GM12865 (cell line): ENCODE data around the gene DNMT3B.

ENCODE experiments used
- DNase-seq: peaks from one replicate; pipeline ENCODE4 v3.0.0; 2010; ENCODE audit warnings: low read depth
- H3K4me3 ChIP-seq: 2 replicates; pipeline ENCODE4 v1.5.1; 2011; ENCODE audit warnings: mild to moderate bottlenecking, low read depth, low read length, control low read depth
- TF ChIP-seq, protein P1 (sequence below): IDR thresholded peaks from 2 replicates; pipeline ENCODE4 v1.5.1; 2011; ENCODE audit warnings: low read length, control low read depth, low read depth, inconsistent platforms; ENCODE audit not compliant: insufficient read depth; ENCODE audit errors: missing control alignments

Gene DNMT3B

DNA sequence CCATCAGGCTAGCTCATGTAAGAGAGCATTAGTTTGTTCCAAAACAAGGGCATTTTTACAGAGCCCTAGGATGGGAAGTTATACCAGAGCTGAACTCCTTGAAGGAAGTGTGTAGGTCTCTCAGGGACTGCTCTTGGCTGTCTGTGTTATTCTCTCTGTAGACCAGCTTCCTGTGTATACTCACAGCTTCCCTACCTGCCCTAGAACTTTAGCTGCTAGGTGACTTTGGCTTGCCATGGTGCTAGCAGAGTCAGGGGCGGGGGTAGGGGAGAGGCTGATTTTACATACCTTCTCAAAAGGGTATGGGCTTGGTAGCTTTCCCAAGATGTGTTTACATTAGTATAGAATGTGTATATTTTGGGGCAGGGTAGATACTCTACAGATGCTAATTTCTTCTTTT is 75.0 kb downstream of the DNMT3B start:
- TF ChIP-seq, protein P1, sequence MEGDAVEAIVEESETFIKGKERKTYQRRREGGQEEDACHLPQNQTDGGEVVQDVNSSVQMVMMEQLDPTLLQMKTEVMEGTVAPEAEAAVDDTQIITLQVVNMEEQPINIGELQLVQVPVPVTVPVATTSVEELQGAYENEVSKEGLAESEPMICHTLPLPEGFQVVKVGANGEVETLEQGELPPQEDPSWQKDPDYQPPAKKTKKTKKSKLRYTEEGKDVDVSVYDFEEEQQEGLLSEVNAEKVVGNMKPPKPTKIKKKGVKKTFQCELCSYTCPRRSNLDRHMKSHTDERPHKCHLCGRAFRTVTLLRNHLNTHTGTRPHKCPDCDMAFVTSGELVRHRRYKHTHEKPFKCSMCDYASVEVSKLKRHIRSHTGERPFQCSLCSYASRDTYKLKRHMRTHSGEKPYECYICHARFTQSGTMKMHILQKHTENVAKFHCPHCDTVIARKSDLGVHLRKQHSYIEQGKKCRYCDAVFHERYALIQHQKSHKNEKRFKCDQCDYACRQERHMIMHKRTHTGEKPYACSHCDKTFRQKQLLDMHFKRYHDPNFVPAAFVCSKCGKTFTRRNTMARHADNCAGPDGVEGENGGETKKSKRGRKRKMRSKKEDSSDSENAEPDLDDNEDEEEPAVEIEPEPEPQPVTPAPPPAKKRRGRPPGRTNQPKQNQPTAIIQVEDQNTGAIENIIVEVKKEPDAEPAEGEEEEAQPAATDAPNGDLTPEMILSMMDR = no peak
- DNase-seq = no peak

GRCh38 chr20:32839227-32839981 is 77.2 kb downstream of the DNMT3B start:
- H3K4me3 ChIP-seq = no peak overlapping the region
- DNase-seq = peak; percentile 29
- TF ChIP-seq, protein P1 = no peak

More for the DNA sequence above, 75.0 kb downstream of the DNMT3B start:
- H3K4me3 ChIP-seq = no peak overlapping the region

GRCh38 chr20:32839982-32840285 is 77.7 kb downstream of the DNMT3B start:
- no peak overlapping the region for H3K4me3 ChIP-seq
- no peak for DNase-seq
- TF ChIP-seq, protein P1 = no peak

DNA sequence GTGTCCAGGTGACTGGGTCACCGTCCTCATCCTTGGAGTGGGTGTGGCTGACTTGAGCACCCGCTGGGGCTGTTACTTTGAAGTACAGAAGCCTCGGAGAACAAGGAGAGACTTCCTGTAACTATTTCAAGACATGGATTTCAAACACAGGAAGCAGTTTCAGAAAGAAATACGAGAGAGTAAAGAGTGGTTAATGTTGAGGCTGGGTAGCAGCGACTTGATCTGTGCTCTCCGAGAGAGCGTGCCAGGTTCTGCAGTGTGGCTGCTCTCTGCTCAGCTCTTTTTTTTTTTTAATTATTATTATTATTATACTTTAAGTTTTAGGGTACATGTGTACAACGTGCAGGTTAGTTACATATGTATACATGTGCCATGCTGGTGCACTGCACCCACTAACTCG is 79.0 kb downstream of the DNMT3B start:
- TF ChIP-seq, protein P1 = no peak
- no peak overlapping the region for H3K4me3 ChIP-seq
- no peak for DNase-seq

DNA sequence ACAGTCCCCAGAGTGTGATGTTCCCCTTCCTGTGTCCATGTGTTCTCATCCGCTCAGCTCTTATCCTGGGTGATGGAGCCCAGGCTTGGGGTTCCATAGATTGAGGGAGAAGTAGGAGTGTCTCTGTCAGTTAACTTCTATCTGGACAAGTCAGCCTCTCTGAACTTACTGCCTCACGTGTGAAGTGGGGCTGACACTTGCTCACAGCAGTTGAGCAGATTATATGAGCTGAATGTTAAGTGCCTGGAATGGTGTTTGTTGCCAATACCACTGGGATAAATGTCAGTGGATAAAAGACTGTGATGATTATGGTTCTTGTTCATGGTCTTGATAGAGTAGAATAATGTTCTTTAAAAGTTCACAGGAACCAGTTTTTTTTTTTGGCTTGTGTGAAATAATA is 79.4 kb downstream of the DNMT3B start:
- DNase-seq = no peak
- TF ChIP-seq, protein P1 = no peak
- H3K4me3 ChIP-seq = no peak overlapping the region

- DNase-seq = no peak
- TF ChIP-seq, protein P1 = no peak
- H3K4me3 ChIP-seq = no peak overlapping the region
Observed at GRCh38 chr20:32842688-32843524, 80.7 kb downstream of the DNMT3B start.

GRCh38 chr20:32845786-32846185 is 83.6 kb downstream of the DNMT3B start:
- H3K4me3 ChIP-seq = no peak overlapping the region
- no peak for DNase-seq
- TF ChIP-seq, protein P1 = no peak
